MM.1S (cell line): ENCODE data around the gene CCDC88C.
"Not testable (repeated sequence)": the region's sequence is repeated elsewhere in the genome, so short reads cannot be mapped to it uniquely, and the experiment has no call there.

Source experiments
- DNase-seq: peaks from one replicate; pipeline ENCODE4 v3.0.0-alpha.2; 2015
- H2AFZ ChIP-seq: fragments of 300-600 bp; sonication (generic); 2 replicates; pipeline ENCODE4 v1.6.0; 2016; ENCODE audit warnings: antibody characterized with exemption, low read length
- H3F3A ChIP-seq: fragments of 300-600 bp; sonication (generic); 2 replicates; pipeline ENCODE4 v1.6.1; 2016; ENCODE audit warnings: mild to moderate bottlenecking, antibody characterized with exemption, low read length, moderate library complexity, mixed read lengths; ENCODE audit not compliant: insufficient read depth
- H3K27ac ChIP-seq: fragments of 300-600 bp; sonication (generic); 2 replicates; pipeline ENCODE4 v1.5.1; 2016; ENCODE audit warnings: mild to moderate bottlenecking, low read length
- H3K27me3 ChIP-seq: fragments of 300-600 bp; sonication (generic); replicated peaks from 2 replicates; pipeline ENCODE4 v1.6.0; 2016; ENCODE audit warnings: low read length; ENCODE audit not compliant: insufficient read depth
- H3K36me3 ChIP-seq: fragments of 300-600 bp; sonication (generic); replicated peaks from 2 replicates; pipeline ENCODE4 v1.6.1; 2016; ENCODE audit warnings: mild to moderate bottlenecking, low read length, mixed read lengths; ENCODE audit not compliant: insufficient read depth
- H3K4me1 ChIP-seq: fragments of 300-600 bp; sonication (generic); 2 replicates; pipeline ENCODE4 v1.6.1; 2016; ENCODE audit warnings: low read length, mixed read lengths
- H3K4me2 ChIP-seq: fragments of 300-600 bp; sonication (generic); 2 replicates; pipeline ENCODE4 v1.6.0; 2016; ENCODE audit warnings: low read depth, low read length
- H3K4me3 ChIP-seq: fragments of 300-600 bp; sonication (generic); 2 replicates; pipeline ENCODE4 v1.5.1; 2016; ENCODE audit warnings: low read length, mixed read lengths
- H3K79me2 ChIP-seq: fragments of 300-600 bp; sonication (generic); 2 replicates; pipeline ENCODE4 v1.6.1; 2016; ENCODE audit warnings: mixed run types, low read length, mixed read lengths
- H3K9ac ChIP-seq: fragments of 300-600 bp; sonication (generic); 2 replicates; pipeline ENCODE4 v1.6.1; 2016; ENCODE audit warnings: low read length, mixed read lengths
- H3K9me2 ChIP-seq: fragments of 300-600 bp; sonication (generic); replicated peaks from 2 replicates; pipeline ENCODE4 v1.6.1; 2016; ENCODE audit warnings: mild to moderate bottlenecking, low read length, mixed read lengths; ENCODE audit not compliant: insufficient read depth
- H3K9me3 ChIP-seq: fragments of 300-600 bp; sonication (generic); replicated peaks from 2 replicates; pipeline ENCODE4 v1.6.1; 2016; ENCODE audit warnings: mild to moderate bottlenecking, low read length, mixed read lengths; ENCODE audit not compliant: insufficient read depth
- H4K20me1 ChIP-seq: fragments of 300-600 bp; sonication (generic); 2 replicates; pipeline ENCODE4 v1.6.1; 2016; ENCODE audit warnings: mild to moderate bottlenecking, low read length, moderate library complexity, mixed read lengths; ENCODE audit not compliant: insufficient read depth
- EZH2 ChIP-seq: fragments of 300-600 bp; sonication (generic); optimal IDR thresholded peaks from 2 replicates; pipeline ENCODE3; 2017; ENCODE audit warnings: low read depth, mild to moderate bottlenecking, antibody characterized with exemption, low read length, mixed read lengths
- EZH2phosphoT487 ChIP-seq: fragments of 300-600 bp; sonication (generic); IDR thresholded peaks from 2 replicates; pipeline ENCODE4 v1.6.1; 2018; ENCODE audit warnings: antibody characterized with exemption, low read length
- TF ChIP-seq, protein P1 (sequence below): fragments of 300-600 bp; sonication (generic); IDR thresholded peaks from 2 replicates; pipeline ENCODE4 v1.5.1; 2016; ENCODE audit warnings: antibody characterized with exemption, low read length, mixed read lengths

Gene CCDC88C

DNA sequence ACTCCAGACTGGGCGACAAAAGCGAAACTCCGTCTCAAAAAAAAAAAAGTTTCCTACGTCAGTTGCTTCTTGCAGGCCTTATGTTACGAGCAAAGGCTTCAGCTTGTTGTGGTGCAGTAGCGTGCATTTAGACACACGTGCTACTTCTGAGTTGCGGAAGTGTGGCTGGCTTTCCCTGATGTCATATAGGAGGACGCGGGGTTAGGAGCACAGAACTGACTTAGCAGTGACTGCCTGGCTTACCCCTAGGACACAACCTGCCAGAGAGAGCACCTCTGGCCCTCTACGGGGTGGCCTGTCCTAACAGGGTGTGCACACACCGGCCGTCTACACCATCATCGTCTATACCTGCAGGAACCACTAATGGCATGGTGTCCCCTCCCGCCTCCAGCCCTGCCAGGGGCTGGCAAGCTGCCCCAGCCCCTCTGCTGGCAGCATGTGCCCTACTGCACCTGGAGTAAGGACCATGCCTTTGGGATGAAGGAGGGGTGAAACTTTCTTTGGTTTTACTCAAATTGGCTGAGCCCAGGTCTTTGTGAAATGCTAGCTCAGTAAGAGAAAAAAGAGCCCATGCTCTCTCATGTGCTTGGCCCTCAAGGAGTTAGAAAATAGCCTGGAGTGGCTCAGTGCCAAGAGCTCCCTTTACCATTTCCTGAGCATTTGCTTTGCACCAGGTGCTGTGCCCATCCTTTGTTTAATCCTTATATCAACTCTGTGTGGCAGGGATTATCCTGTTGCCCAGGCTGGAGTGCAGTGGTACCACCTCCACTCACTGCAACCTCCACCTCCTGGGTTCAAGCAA lies 171.4 kb downstream of the CCDC88C start:
- Histone ChIP-seq H3K27ac (no peak overlapping the region), H3K4me2 (no peak overlapping the region), H3K36me3 (no peaks in the 10 kb centered on the region), H3F3A (0 out of 2 replicates have a peak, but pooled peaks cover 3% of the 10 kb centered on the region), H3K4me3 (no peak overlapping the region), H2AFZ (no peak overlapping the region), H3K9me3 (no peaks in the 10 kb centered on the region), H3K27me3 (no peaks in the 10 kb centered on the region), H4K20me1 (no peaks in the 10 kb centered on the region), H3K79me2 (no peaks in the 10 kb centered on the region), H3K9ac (no peak overlapping the region), H3K4me1 (peaks cover 31% of the 10 kb centered on the region), H3K9me2 (no peaks in the 10 kb centered on the region)
- peak; percentile 18 for DNase-seq
- TF ChIP-seq, protein P1, sequence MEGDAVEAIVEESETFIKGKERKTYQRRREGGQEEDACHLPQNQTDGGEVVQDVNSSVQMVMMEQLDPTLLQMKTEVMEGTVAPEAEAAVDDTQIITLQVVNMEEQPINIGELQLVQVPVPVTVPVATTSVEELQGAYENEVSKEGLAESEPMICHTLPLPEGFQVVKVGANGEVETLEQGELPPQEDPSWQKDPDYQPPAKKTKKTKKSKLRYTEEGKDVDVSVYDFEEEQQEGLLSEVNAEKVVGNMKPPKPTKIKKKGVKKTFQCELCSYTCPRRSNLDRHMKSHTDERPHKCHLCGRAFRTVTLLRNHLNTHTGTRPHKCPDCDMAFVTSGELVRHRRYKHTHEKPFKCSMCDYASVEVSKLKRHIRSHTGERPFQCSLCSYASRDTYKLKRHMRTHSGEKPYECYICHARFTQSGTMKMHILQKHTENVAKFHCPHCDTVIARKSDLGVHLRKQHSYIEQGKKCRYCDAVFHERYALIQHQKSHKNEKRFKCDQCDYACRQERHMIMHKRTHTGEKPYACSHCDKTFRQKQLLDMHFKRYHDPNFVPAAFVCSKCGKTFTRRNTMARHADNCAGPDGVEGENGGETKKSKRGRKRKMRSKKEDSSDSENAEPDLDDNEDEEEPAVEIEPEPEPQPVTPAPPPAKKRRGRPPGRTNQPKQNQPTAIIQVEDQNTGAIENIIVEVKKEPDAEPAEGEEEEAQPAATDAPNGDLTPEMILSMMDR: no peak
- no peak for TF ChIP-seq EZH2phosphoT487
- no peak for TF ChIP-seq EZH2

DNA sequence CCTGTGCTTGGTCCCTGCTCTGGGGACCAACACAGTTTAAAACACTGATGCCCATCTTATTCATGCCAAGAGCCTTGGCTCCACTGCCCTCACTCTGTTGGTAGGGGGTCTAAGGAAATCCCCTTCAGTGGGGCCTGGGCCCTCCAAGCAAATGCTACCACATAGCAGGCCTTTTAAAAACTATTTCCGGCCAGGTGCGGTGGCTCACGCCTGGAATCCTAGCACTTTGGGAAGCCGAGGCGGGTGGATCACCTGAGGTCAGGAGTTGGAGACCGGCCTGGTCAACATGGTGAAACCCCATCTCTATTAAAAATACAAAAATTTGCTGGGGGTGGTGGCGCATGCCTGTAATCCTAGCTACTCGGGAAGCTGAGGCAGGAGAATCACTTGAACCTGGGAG lies 172.0 kb downstream of the CCDC88C start:
- not testable (repeated sequence) for H3K27ac ChIP-seq, H3K4me3 ChIP-seq, H3K9me3 ChIP-seq, DNase-seq, H2AFZ ChIP-seq, H4K20me1 ChIP-seq, H3K9ac ChIP-seq, H3F3A ChIP-seq, H3K4me2 ChIP-seq, H3K36me3 ChIP-seq, H3K27me3 ChIP-seq, H3K79me2 ChIP-seq, H3K9me2 ChIP-seq
- H3K4me1 ChIP-seq: peaks cover 28% of the 10 kb centered on the region

DNA sequence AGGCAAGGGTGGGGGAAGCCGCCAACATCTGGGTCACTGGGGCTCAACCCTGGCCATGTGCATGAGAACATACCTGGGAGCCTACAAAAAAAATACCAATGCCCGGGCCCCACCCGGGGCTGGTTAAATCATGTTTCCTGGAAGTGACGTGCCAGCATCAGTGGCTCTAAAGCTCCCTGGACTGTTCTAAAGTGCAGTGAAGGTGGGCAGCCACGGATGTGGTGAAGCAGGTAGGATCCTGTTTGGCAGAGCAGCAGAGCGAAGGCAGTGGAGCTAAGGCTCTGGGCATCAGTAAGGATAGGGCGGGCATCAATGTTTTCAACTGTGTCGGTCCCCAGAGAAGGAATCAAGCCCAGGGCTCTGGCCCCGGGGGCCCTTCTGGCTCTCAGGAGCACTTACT lies 172.6 kb downstream of the CCDC88C start:
- H3K79me2 ChIP-seq: no peaks in the 10 kb centered on the region
- H3K36me3 ChIP-seq: no peaks in the 10 kb centered on the region
- peaks cover 24% of the 10 kb centered on the region for H3K4me1 ChIP-seq
- H3K9me2 ChIP-seq: no peaks in the 10 kb centered on the region
- H3K27me3 ChIP-seq: no peaks in the 10 kb centered on the region
- no peaks in the 10 kb centered on the region for H3K9me3 ChIP-seq
- H2AFZ ChIP-seq: no peak overlapping the region
- no peak overlapping the region for H3K27ac ChIP-seq
- no peak overlapping the region for H3K9ac ChIP-seq
- H3K4me3 ChIP-seq: no peak overlapping the region
- H3F3A ChIP-seq: 0 out of 2 replicates have a peak, but pooled peaks cover 3% of the 10 kb centered on the region
- H3K4me2 ChIP-seq: no peak overlapping the region
- H4K20me1 ChIP-seq: no peaks in the 10 kb centered on the region
- TF ChIP-seq EZH2phosphoT487: no peak
- TF ChIP-seq, protein P1: no peak
- no peak for TF ChIP-seq EZH2
- no peak for DNase-seq

DNA sequence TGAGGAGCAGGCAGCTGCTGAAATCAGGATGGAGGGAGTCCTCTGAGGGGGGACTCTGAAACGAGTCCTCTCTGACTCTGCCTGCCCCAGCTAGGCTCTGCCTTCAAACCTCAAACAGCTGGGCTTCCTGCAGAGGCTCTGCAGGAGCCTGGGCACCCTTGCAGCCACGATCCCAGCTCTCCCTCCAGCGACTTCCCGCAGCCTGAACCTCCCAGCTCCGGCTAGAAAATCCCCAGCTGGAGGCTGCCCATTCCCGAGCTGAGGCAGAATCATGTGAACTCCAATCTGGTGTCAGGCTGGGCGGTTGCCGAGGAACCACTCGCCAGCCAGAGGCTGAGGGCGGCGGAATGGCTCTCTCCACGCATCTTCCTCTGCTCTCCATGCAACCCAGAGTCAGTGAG lies 173.1 kb downstream of the CCDC88C start, which contains the start of gene GPR68:
Gene GPR68 (minus strand): TSS at position 204 of the 401 bp plus-strand sequence. CDS start 9,654 bp downstream, outside the sequence.
- H3K9me3 ChIP-seq: no peaks in the 10 kb centered on the region
- H3K9me2 ChIP-seq: no peaks in the 10 kb centered on the region
- H4K20me1 ChIP-seq: no peaks in the 10 kb centered on the region
- no peak within 1 kb of the TSS for H3K4me3 ChIP-seq
- DNase-seq: no peak
- TF ChIP-seq, protein P1: no peak
- TF ChIP-seq EZH2phosphoT487 (no peak), EZH2 (no peak)
- no peaks in the 10 kb centered on the region for H3F3A ChIP-seq
- no peaks in the 10 kb centered on the region for H3K36me3 ChIP-seq
- peak within 1 kb of the TSS; percentile 6; the same call in 1 of the 2 replicates for H2AFZ ChIP-seq
- H3K4me2 ChIP-seq: peak within 1 kb of the TSS; percentile 45
- peaks cover 21% of the 10 kb centered on the region for H3K4me1 ChIP-seq
- no peaks in the 10 kb centered on the region for H3K79me2 ChIP-seq
- peak within 1 kb of the TSS; percentile 21; the same call in 1 of the 2 replicates for H3K9ac ChIP-seq
- peak within 1 kb of the TSS; percentile 44; the same call in 1 of the 2 replicates for H3K27ac ChIP-seq
- no peaks in the 10 kb centered on the region for H3K27me3 ChIP-seq
